GM12875 (cell line): ENCODE data around the gene YDJC.
"Not testable (repeated sequence)": the region's sequence is repeated elsewhere in the genome, so short reads cannot be mapped to it uniquely, and the experiment has no call there.

Experiments
- H3K4me3 ChIP-seq: one replicate; pipeline ENCODE4 v1.5.1; 2011; ENCODE audit warnings: low read depth, low read length, control low read depth
- CTCF ChIP-seq: IDR thresholded peaks from 2 replicates; pipeline ENCODE4 v1.5.1; 2011; ENCODE audit warnings: low read depth, mild to moderate bottlenecking, control low read depth, inconsistent platforms, low read length, moderate library complexity, borderline replicate concordance; ENCODE audit not compliant: insufficient read depth

Gene YDJC

GRCh38 chr22:21589396-21589795 is 40.4 kb downstream of the YDJC start:
- no peak overlapping the region for H3K4me3 ChIP-seq
- no peak for TF ChIP-seq CTCF

- no peak for TF ChIP-seq CTCF
- no peak overlapping the region for H3K4me3 ChIP-seq
These were observed 41.8 kb downstream of the YDJC start for GRCh38 chr22:21587803-21588611.

GRCh38 chr22:21585389-21585788 is 44.4 kb downstream of the YDJC start:
- H3K4me3 ChIP-seq, result no peak overlapping the region
- no peak for TF ChIP-seq CTCF

- no peak for TF ChIP-seq CTCF
- no peak overlapping the region for H3K4me3 ChIP-seq
These were observed 46.8 kb downstream of the YDJC start for GRCh38 chr22:21582801-21583740.

GRCh38 chr22:21581009-21581713 is 48.7 kb downstream of the YDJC start:
- not testable (repeated sequence) for H3K4me3 ChIP-seq

- not testable (repeated sequence) for H3K4me3 ChIP-seq
These were observed 49.2 kb downstream of the YDJC start for GRCh38 chr22:21580623-21581007.

GRCh38 chr22:21579474-21579851 is 50.4 kb downstream of the YDJC start:
- no peak for TF ChIP-seq CTCF
- H3K4me3 ChIP-seq, result no peak overlapping the region
